Measurements from ENCODE around the gene NTRK2.

DNA sequence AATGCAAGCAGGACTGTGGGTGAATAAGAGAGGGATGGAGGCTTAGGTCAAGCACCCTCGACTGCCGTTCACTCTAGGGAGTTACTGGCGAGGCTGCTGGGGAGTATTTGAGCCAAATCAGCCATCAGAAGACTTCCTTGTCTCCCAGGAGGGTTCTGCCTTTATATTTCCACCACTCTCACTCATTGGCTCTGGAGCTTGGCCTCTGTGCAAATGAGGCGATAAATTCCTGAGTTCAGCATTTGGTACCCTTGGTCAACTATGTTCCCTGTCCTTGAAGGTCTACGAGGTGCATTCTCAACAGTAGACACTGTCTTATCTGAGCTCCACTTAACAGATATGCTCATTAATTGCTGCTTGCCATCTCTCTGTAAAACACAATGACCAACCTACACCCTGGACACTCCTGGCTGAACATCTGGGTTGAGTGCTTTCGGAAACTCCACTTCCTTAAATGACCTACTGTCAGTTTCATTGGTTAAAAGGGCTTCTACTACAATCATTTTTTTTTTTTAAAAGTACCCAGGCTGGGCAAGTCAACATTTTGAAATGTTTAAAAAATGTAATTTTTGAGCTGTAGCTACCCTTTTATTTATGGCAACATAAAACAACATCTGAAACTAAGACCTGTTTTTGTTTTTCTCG is 153.2 kb downstream of the NTRK2 start:
- TF ChIP-seq CTCF (IDR thresholded peaks at IDR 0.05 in 4 of 5, conservative IDR thresholded peaks at IDR 0.05 in 1 of 5) (no peak), POLR2A (IDR thresholded peaks at IDR 0.05) (no peak)
